Stimulated activated CD4-positive, alpha-beta T cell treated with anti-CD3 and anti-CD28 coated beads, Interleukin-1b, Interleukin-23, amount 100 ng/mL, for 24 hours (primary cell): ENCODE data around the gene UCP3.
A peak's percentile ranks its signal among the peaks of the same experiment; 100 is the strongest.

Source experiments
- DNase-seq, 4 experiments: peaks; one replicate each; pipeline ENCODE4 v3.0.0-alpha.2; 2020; ENCODE audit warnings: low read depth in 4 of 4, low spot score in 1 of 4

Gene UCP3

GRCh38 chr11:74008373-74009229 is at the start of gene UCP3:
TSS of gene UCP3 (minus strand) at chr11:74009085. CDS start at chr11:74007042, 2,043 bp downstream.
- DNase-seq, result no peak

- no peak for DNase-seq
Observed at GRCh38 chr11:74057249-74058151, 48.6 kb upstream of the UCP3 start.

GRCh38 chr11:74055938-74056337 is 47.1 kb upstream of the UCP3 start:
- no peak for DNase-seq

GRCh38 chr11:74050465-74050864 is 41.6 kb upstream of the UCP3 start:
- DNase-seq, result no peak

- DNase-seq, result no peak
Observed at GRCh38 chr11:74048993-74049392, 40.1 kb upstream of the UCP3 start.

GRCh38 chr11:74044538-74044937 is 35.7 kb upstream of the UCP3 start:
- no peak for DNase-seq

- DNase-seq, result no peak
Observed at GRCh38 chr11:74043450-74043849, 34.6 kb upstream of the UCP3 start.

- no peak for DNase-seq
Observed at GRCh38 chr11:74037309-74037708, 28.4 kb upstream of the UCP3 start.

- DNase-seq, result no peak
Observed at GRCh38 chr11:74035264-74035663, 26.4 kb upstream of the UCP3 start.

- no peak for DNase-seq
Observed at GRCh38 chr11:74033046-74033445, 24.2 kb upstream of the UCP3 start.

- no peak for DNase-seq
Observed at GRCh38 chr11:74030723-74031676, 22.1 kb upstream of the UCP3 start.

- DNase-seq, result no peak
Observed at GRCh38 chr11:74025467-74026166, 16.7 kb upstream of the UCP3 start.

GRCh38 chr11:74024261-74025029 is 15.6 kb upstream of the UCP3 start:
- DNase-seq, result no peak

GRCh38 chr11:74023276-74023675 is 14.4 kb upstream of the UCP3 start:
- DNase-seq, result no peak

GRCh38 chr11:74022546-74022945 is 13.7 kb upstream of the UCP3 start:
- DNase-seq, result no peak

- DNase-seq, result no peak
Observed at GRCh38 chr11:74021998-74022397, 13.1 kb upstream of the UCP3 start.

- DNase-seq, result no peak
Observed at GRCh38 chr11:74020539-74020938, 11.7 kb upstream of the UCP3 start.

GRCh38 chr11:74019860-74020259 is 11.0 kb upstream of the UCP3 start:
- DNase-seq, result peak in 2 of 4 experiments; percentile 39 to 61

- no peak for DNase-seq
Observed at GRCh38 chr11:74019104-74019738, 10.3 kb upstream of the UCP3 start.
